ENCODE data around the gene SDK1. TPM values are rescaled to one million over a fixed set of nuclear protein-coding genes. Genes with fewer than 3 reads are reported as not detected.
"Not testable (repeated sequence)": the region's sequence is repeated elsewhere in the genome, so short reads cannot be mapped to it uniquely, and the experiment has no call there.

SDK1 gene
- total RNA-seq, 2 experiments from 2014 or later: 0.25 to 0.78 TPM

DNA sequence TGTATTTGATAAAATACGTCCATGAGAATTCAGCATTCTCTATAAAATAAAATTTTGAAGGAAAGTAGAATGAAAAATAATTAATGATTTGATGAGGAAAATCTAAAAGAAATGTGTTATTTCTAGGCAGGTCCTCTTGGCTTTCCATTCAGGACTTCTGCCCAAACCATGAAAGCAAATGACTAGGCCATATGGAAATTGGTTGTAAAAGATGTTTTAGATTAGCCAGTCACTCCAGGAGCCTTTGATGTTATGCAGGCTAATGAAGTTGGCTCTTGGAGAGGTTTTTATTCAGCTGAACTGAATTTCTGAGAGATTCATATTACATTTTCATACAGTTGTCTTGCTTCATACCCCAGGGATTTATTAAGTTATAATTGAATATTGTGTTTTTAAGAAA lies 452.8 kb downstream of the SDK1 start:
- Mint-ChIP-seq H3K27me3 (peaks cover 4% of the 10 kb centered on the region), H3K9me3 (no peaks in the 10 kb centered on the region), H3K27ac (no peak overlapping the region), H3K36me3 (ENCODE audit: low read depth) (no peaks in the 10 kb centered on the region), H3K4me3 (no peak overlapping the region), H3K4me1 (ENCODE audit: low read depth) (no peaks in the 10 kb centered on the region)
- intact Hi-C loops (cut with micrococcal nuclease): no loop called here
- ChIA-PET CTCF (no interaction called here), POLR2A (no interaction called here)
- TF ChIP-seq, protein P1, sequence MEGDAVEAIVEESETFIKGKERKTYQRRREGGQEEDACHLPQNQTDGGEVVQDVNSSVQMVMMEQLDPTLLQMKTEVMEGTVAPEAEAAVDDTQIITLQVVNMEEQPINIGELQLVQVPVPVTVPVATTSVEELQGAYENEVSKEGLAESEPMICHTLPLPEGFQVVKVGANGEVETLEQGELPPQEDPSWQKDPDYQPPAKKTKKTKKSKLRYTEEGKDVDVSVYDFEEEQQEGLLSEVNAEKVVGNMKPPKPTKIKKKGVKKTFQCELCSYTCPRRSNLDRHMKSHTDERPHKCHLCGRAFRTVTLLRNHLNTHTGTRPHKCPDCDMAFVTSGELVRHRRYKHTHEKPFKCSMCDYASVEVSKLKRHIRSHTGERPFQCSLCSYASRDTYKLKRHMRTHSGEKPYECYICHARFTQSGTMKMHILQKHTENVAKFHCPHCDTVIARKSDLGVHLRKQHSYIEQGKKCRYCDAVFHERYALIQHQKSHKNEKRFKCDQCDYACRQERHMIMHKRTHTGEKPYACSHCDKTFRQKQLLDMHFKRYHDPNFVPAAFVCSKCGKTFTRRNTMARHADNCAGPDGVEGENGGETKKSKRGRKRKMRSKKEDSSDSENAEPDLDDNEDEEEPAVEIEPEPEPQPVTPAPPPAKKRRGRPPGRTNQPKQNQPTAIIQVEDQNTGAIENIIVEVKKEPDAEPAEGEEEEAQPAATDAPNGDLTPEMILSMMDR (IDR thresholded peaks at IDR 0.05): no peak
- ATAC-seq (no peak), DNase-seq (no peak)

DNA sequence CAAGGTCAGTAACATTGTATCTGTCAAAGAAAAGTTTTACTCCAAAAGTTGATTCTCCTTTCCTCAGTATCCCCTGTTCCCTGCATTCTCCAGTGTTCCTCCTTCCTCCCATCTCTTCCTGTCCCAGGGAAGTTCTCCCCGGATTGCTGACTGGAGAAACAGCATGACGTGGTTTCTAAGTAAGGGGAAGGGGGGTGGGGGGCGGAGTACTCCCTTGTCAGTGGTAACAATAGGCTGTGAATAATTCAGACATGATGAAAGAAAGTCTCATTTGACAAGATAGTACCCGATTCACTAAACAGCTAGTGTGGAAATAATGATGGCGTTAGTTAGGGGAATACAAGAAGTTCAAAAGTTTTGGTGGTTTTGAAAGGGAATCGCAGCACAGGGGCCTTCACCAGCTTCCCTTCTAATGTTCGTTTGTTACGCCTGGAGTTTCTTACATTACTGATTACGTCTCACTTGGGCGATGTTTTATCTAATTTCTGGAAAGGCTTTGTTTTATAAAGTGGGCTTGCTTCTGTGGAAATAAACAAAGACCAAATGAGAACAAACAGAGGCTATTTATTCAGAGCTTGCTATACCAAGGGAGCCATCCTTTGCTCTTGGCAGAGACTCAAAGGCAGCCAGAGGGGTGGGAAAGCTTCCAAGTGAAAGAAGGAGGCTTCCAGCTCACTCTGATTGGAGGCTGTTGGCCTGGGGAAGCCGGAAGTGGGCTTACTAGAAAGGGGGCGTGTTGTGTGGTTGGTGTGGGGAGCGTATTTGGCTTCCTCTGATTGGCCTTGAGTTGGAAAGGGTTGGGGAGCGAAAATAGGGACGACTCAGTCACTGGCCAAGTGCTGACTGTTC lies 453.7 kb downstream of the SDK1 start:
- no peaks in the 10 kb centered on the region for H3K9me3 Mint-ChIP-seq
- no peaks in the 10 kb centered on the region for H3K4me1 Mint-ChIP-seq (ENCODE audit: low read depth)
- no peaks in the 10 kb centered on the region for H3K36me3 Mint-ChIP-seq (ENCODE audit: low read depth)
- CTCF ChIA-PET: no interaction called here
- DNase-seq: no peak
- ATAC-seq: no peak
- TF ChIP-seq, protein P1 (IDR thresholded peaks at IDR 0.05): no peak
- POLR2A ChIA-PET: interaction anchor here (0.6 kb wide), 1 partner anchor 659 kb away, joined by 4 read pairs; no protein-coding TSS in a partner anchor
- H3K27me3 Mint-ChIP-seq: peaks cover 4% of the 10 kb centered on the region
- no peak overlapping the region for H3K27ac Mint-ChIP-seq
- no peak overlapping the region for H3K4me3 Mint-ChIP-seq
- intact Hi-C loops (cut with micrococcal nuclease): no loop called here

DNA sequence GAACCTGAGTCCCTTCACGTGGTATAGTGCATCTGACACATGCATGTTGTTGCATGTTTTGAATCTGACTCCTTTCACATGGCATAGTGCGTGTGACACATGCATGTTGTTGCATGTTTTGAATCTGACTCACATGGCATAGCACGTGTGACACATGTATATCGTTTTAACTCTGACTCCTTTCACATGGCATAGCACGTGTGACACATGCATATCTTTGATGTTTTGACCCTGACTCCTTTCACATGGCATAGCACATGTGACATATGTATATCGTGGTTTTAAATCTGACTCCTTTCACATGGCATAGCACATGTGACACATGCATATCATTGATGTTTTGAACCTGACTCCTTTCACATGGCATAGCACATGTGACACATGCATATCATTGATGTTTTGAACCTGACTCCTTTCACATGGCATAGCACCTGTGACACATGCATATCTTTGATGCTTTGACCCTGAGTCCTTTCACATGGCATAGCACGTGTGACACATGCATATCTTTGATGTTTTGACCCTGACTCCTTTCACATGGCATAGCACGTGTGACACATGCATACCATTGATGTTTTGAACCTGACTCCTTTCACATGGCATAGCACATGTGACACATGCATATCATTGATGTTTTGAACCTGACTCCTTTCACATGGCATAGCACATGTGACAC lies 454.9 kb downstream of the SDK1 start:
- H3K27me3 Mint-ChIP-seq; H3K9me3 Mint-ChIP-seq; CTCF ChIA-PET; DNase-seq; intact Hi-C loops (cut with micrococcal nuclease); H3K4me1 Mint-ChIP-seq (ENCODE audit: low read depth); POLR2A ChIA-PET; H3K4me3 Mint-ChIP-seq; H3K36me3 Mint-ChIP-seq (ENCODE audit: low read depth); ATAC-seq; H3K27ac Mint-ChIP-seq: not testable (repeated sequence)

DNA sequence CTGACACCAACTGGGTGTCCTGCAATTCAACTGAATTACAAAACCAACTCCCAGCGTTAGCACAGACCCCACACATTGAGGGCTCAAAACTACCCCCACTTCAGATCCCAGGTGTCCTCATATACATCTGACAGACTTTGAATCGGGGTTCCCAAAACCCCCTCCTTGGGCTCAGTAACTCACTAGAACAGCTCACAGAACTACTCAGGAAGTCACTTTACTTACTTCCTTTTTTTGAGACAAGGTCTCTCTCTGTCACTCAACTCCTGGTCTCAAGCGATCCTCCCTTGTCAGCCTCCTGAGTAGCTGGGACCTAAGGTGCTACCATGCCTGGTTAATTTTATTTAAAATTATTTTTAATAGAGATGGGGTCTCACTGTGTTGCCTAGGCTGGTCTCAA lies 456.0 kb downstream of the SDK1 start:
- no peak overlapping the region for H3K4me3 Mint-ChIP-seq
- H3K4me1 Mint-ChIP-seq (ENCODE audit: low read depth): no peaks in the 10 kb centered on the region
- H3K9me3 Mint-ChIP-seq: no peaks in the 10 kb centered on the region
- no peak for DNase-seq
- H3K27me3 Mint-ChIP-seq: peaks cover 6% of the 10 kb centered on the region
- no peaks in the 10 kb centered on the region for H3K36me3 Mint-ChIP-seq (ENCODE audit: low read depth)
- no peak for ATAC-seq
- ChIA-PET CTCF (no interaction called here), POLR2A (no interaction called here)
- H3K27ac Mint-ChIP-seq: no peak overlapping the region
- TF ChIP-seq, protein P1 (IDR thresholded peaks at IDR 0.05): no peak
- intact Hi-C loops (cut with micrococcal nuclease): no loop called here

DNA sequence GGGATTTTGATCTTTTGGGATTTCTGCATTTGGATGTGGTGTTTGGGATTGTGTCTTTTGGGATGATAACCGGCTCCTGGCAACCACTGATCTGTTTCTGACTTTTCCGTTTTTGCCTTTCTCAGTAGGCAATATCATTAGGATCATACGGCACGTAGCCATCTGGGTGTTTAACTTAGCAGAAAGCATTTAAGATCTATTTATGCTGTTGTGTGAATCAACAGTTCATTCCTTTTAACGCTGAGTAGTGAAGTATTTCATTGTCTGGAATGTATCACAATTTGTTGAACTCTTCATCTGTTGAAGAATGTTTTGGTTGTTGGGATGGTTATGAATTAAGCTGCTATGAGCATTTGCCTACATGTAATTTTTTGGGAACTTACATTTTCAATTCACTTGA lies 459.6 kb downstream of the SDK1 start:
- no peaks in the 10 kb centered on the region for H3K36me3 Mint-ChIP-seq (ENCODE audit: low read depth)
- H3K27ac Mint-ChIP-seq: no peak overlapping the region
- ChIA-PET CTCF (no interaction called here), POLR2A (no interaction called here)
- intact Hi-C loops (cut with micrococcal nuclease): no loop called here
- TF ChIP-seq, protein P1 (IDR thresholded peaks at IDR 0.05): no peak
- H3K4me1 Mint-ChIP-seq (ENCODE audit: low read depth): no peaks in the 10 kb centered on the region
- no peaks in the 10 kb centered on the region for H3K9me3 Mint-ChIP-seq
- H3K4me3 Mint-ChIP-seq: no peak overlapping the region
- DNase-seq (no peak), ATAC-seq (no peak)
- H3K27me3 Mint-ChIP-seq: peaks cover 4% of the 10 kb centered on the region

Measured in activated CD8-positive, alpha-beta T cell treated with anti-CD3 and anti-CD28 coated beads for 36 hours (primary cell).